T-cell (primary cell): ENCODE data around the gene TEAD1. TPM values are rescaled to one million over a fixed set of nuclear protein-coding genes. Genes with fewer than 3 reads are reported as not detected.

Experiments used
- ATAC-seq, 4 experiments: fragments of 200-7000 bp in 3 of 4; fragments of 150-1000 bp in 1 of 4; cut with Tn5 transposase; replicated peaks in 1 of 4; 1 replicate in 3 of 4; 2 replicates in 1 of 4; pipeline ENCODE4 v1.10.0; 2021; ENCODE audit warnings: moderate library complexity in 3 of 4, mild to moderate bottlenecking in 2 of 4, moderate number of reproducible peaks in 1 of 4
- CTCF ChIA-PET, 2 donors: fragments of 300-600 bp; sonication (Branson Sonifier 250); formaldehyde crosslinking; loops; one replicate each; lab custom pipeline; 2022; ENCODE audit warnings: antibody characterized with exemption in 2 of 2; lab: Charles Lee
- POLR2A ChIA-PET, 2 donors: fragments of 300-600 bp; sonication (Branson Sonifier 250); formaldehyde crosslinking; loops; one replicate each; lab custom pipeline; 2022; ENCODE audit warnings: antibody characterized with exemption in 2 of 2; lab: Charles Lee
- DNase-seq, 35 experiments: peaks; one replicate each; pipeline versions ENCODE4 v3.0.0 to v3.0.0-alpha.2; 2013 to 2023
- H3K27ac ChIP-seq: one replicate; pipeline ENCODE4 v1.5.1; 2013; ENCODE audit warnings: low read length
- H3K27me3 ChIP-seq, 2 experiments: replicated peaks in 1 of 2; 1 replicate in 1 of 2; 2 replicates in 1 of 2; pipeline versions ENCODE4 v1.6.1 to v1.7.0; 2013; ENCODE audit warnings: low read length in 1 of 2, mixed read lengths in 1 of 2; ENCODE audit not compliant: control insufficient read depth in 2 of 2, insufficient read depth in 2 of 2; ENCODE audit errors: extremely low read depth in 1 of 2
- H3K36me3 ChIP-seq, 2 donors: 1 replicate in 1 of 2; 2 replicates in 1 of 2; pipeline versions ENCODE4 v1.6.1 to v1.7.0; 2013; ENCODE audit warnings: low read length in 1 of 2; ENCODE audit not compliant: control insufficient read depth in 2 of 2, insufficient read depth in 1 of 2; ENCODE audit errors: extremely low read depth in 1 of 2
- H3K4me1 ChIP-seq, 2 experiments: 1 replicate in 1 of 2; 2 replicates in 1 of 2; pipeline versions ENCODE4 v1.6.1 to v1.7.0; 2013; ENCODE audit warnings: low read length in 2 of 2, mixed read lengths in 1 of 2; ENCODE audit not compliant: insufficient read depth in 2 of 2, control insufficient read depth in 1 of 2; ENCODE audit errors: extremely low read depth in 1 of 2
- H3K4me3 ChIP-seq, 2 donors: 1 replicate in 1 of 2; 2 replicates in 1 of 2; pipeline versions ENCODE4 v1.5.1 to v1.7.0; 2013; ENCODE audit warnings: mild to moderate bottlenecking in 2 of 2, low read length in 1 of 2, moderate library complexity in 1 of 2; ENCODE audit not compliant: control insufficient read depth in 1 of 2; ENCODE audit errors: extremely low read depth in 1 of 2
- H3K9me3 ChIP-seq: 2 replicates; pipeline ENCODE4 v1.7.0; 2013
- H3K27ac Mint-ChIP-seq, 2 donors: one replicate each; pipeline ENCODE4 v1.8.0; 2020 to 2021; ENCODE audit warnings: mild to moderate bottlenecking in 2 of 2, mixed read lengths in 2 of 2
- H3K27me3 Mint-ChIP-seq, 2 donors: one replicate each; pipeline ENCODE4 v1.8.0; 2021 to 2022; ENCODE audit warnings: mixed read lengths in 2 of 2
- H3K36me3 Mint-ChIP-seq: one replicate; pipeline ENCODE4 v1.8.0; 2021; ENCODE audit warnings: mixed read lengths
- H3K4me1 Mint-ChIP-seq, 3 donors: one replicate each; pipeline ENCODE4 v1.8.0; 2020 to 2022; ENCODE audit warnings: mixed read lengths in 3 of 3, mild to moderate bottlenecking in 1 of 3
- H3K4me3 Mint-ChIP-seq, 3 donors: one replicate each; pipeline ENCODE4 v1.8.0; 2020 to 2022; ENCODE audit warnings: mild to moderate bottlenecking in 3 of 3, mixed read lengths in 3 of 3, moderate library complexity in 3 of 3
- H3K9me3 Mint-ChIP-seq, 3 donors: one replicate each; pipeline ENCODE4 v1.8.0; 2020 to 2022; ENCODE audit warnings: mixed read lengths in 3 of 3
- WGBS: methylation state at CpG from one replicate; pipeline ENCODE4 v1.1.5; 2013; ENCODE audit warnings: missing lambda C conversion rate; ENCODE audit not compliant: insufficient coverage; 5-methylcytosine and 5-hydroxymethylcytosine counted together
- total RNA-seq, 35 experiments: library from RNA in 6 of 35; stranded (reverse) in 6 of 35; fragments of 120-200 nt in 1 of 35; gene quantifications; one replicate each; pipeline versions ENCODE4 v1.2.1 to v1.2.4 and lab custom pipeline; 2013 to 2026

Gene TEAD1
- total RNA-seq, 5 donors from 2014 or later (not counting 1 experiment from before 2014, with no cell fraction given) = 0.20 to 0.72 (median 0.44) TPM; not detected in 1

- WGBS = 74% methylated on average over 8 of the region's 14 CpGs
- Histone ChIP-seq H3K4me3 (no peak overlapping the region), H3K27me3 (peaks cover 14 to 29% of the 10 kb centered on the region in 2 experiments), H3K9me3 (no peaks in the 10 kb centered on the region), H3K27ac (no peak overlapping the region), H3K4me1 (no peaks in the 10 kb centered on the region), H3K36me3 (no peaks in the 10 kb centered on the region)
- Mint-ChIP-seq H3K4me3 (no peak overlapping the region), H3K9me3 (no peaks in the 10 kb centered on the region), H3K27ac (no peak overlapping the region), H3K36me3 (no peaks in the 10 kb centered on the region), H3K4me1 (peaks cover 0 to 15% (median 4%) of the 10 kb centered on the region in 3 donors), H3K27me3 (peaks cover 67 to 72% of the 10 kb centered on the region in 2 donors)
- no peak for DNase-seq
- ChIA-PET CTCF (no interaction called here), POLR2A (no interaction called here)
- no peak for ATAC-seq
These were observed 50.3 kb downstream of the TEAD1 start for GRCh38 chr11:12724301-12725054.

- H3K4me1 ChIP-seq = no peaks in the 10 kb centered on the region
- no peaks in the 10 kb centered on the region for H3K36me3 ChIP-seq
- Mint-ChIP-seq H3K36me3 (no peaks in the 10 kb centered on the region), H3K9me3 (no peaks in the 10 kb centered on the region), H3K27ac (no peak overlapping the region), H3K4me1 (peaks cover 0 to 15% (median 3%) of the 10 kb centered on the region in 3 donors), H3K4me3 (no peak overlapping the region), H3K27me3 (peaks cover 65 to 68% of the 10 kb centered on the region in 2 donors)
- no peak for ATAC-seq
- ChIA-PET POLR2A (no interaction called here), CTCF (no interaction called here)
- 8% methylated on average over 2 of the region's 8 CpGs for WGBS
- no peak overlapping the region for H3K4me3 ChIP-seq
- DNase-seq = no peak
- no peak overlapping the region for H3K27ac ChIP-seq
- peaks cover 14 to 29% of the 10 kb centered on the region in 2 experiments for H3K27me3 ChIP-seq
- H3K9me3 ChIP-seq = no peaks in the 10 kb centered on the region
These were observed 51.0 kb downstream of the TEAD1 start for GRCh38 chr11:12725055-12725862.

- WGBS = 67% methylated on average over 4 of the region's 8 CpGs
- peaks cover 57 to 66% of the 10 kb centered on the region in 2 donors for H3K27me3 Mint-ChIP-seq
- ChIA-PET POLR2A (no interaction called here), CTCF (no interaction called here)
- Histone ChIP-seq H3K4me1 (no peaks in the 10 kb centered on the region), H3K4me3 (no peak overlapping the region), H3K27me3 (peaks cover 14 to 27% of the 10 kb centered on the region in 2 experiments), H3K36me3 (no peaks in the 10 kb centered on the region), H3K9me3 (no peaks in the 10 kb centered on the region), H3K27ac (no peak overlapping the region)
- no peak overlapping the region for H3K27ac Mint-ChIP-seq
- DNase-seq = no peak
- H3K36me3 Mint-ChIP-seq = no peaks in the 10 kb centered on the region
- H3K9me3 Mint-ChIP-seq = no peaks in the 10 kb centered on the region
- H3K4me3 Mint-ChIP-seq = no peak overlapping the region
- ATAC-seq = no peak
- peaks cover 0 to 15% (median 3%) of the 10 kb centered on the region in 3 donors for H3K4me1 Mint-ChIP-seq
These were observed 51.9 kb downstream of the TEAD1 start for GRCh38 chr11:12725863-12726682.

GRCh38 chr11:12727563-12728211, 53.5 kb downstream of the TEAD1 start:
- no peak overlapping the region for H3K4me3 Mint-ChIP-seq
- no peak overlapping the region for H3K27ac ChIP-seq
- DNase-seq = no peak
- H3K27me3 Mint-ChIP-seq = peaks cover 45 to 66% of the 10 kb centered on the region in 2 donors
- POLR2A ChIA-PET = no interaction called here
- CTCF ChIA-PET = no interaction called here
- no peaks in the 10 kb centered on the region for H3K9me3 Mint-ChIP-seq
- no peaks in the 10 kb centered on the region for H3K9me3 ChIP-seq
- 53% methylated on average over 2 of the region's 5 CpGs for WGBS
- H3K36me3 Mint-ChIP-seq = no peaks in the 10 kb centered on the region
- no peak overlapping the region for H3K4me3 ChIP-seq
- no peak overlapping the region for H3K27ac Mint-ChIP-seq
- no peaks in the 10 kb centered on the region for H3K4me1 ChIP-seq
- no peak for ATAC-seq
- no peaks in the 10 kb centered on the region for H3K36me3 ChIP-seq
- H3K4me1 Mint-ChIP-seq = peaks cover 0 to 15% (median 3%) of the 10 kb centered on the region in 3 donors
- peaks cover 7 to 19% of the 10 kb centered on the region in 2 experiments for H3K27me3 ChIP-seq

- Histone ChIP-seq H3K27ac (no peak overlapping the region), H3K9me3 (no peaks in the 10 kb centered on the region), H3K27me3 (peaks cover 4 to 19% of the 10 kb centered on the region in 2 experiments), H3K4me1 (no peaks in the 10 kb centered on the region), H3K36me3 (no peaks in the 10 kb centered on the region), H3K4me3 (no peak overlapping the region)
- Mint-ChIP-seq H3K27me3 (peaks cover 39 to 59% of the 10 kb centered on the region in 2 donors), H3K4me3 (no peak overlapping the region), H3K36me3 (no peaks in the 10 kb centered on the region), H3K27ac (no peak overlapping the region), H3K9me3 (no peaks in the 10 kb centered on the region), H3K4me1 (peaks cover 0 to 13% (median 3%) of the 10 kb centered on the region in 3 donors)
- ATAC-seq (no peak), DNase-seq (no peak)
- 83% methylated on average over 3 of the region's 4 CpGs for WGBS
- ChIA-PET POLR2A (no interaction called here), CTCF (no interaction called here)
These were observed 54.2 kb downstream of the TEAD1 start for GRCh38 chr11:12728417-12728816.
